ENCODE results near the gene CARD14. TPM values are rescaled to one million over a fixed set of nuclear protein-coding genes. Genes with fewer than 3 reads are reported as not detected.

CARD14 gene
- total RNA-seq, 1 experiment from 2014 or later, result not detected

GRCh38 chr17:80216473-80217456 is 46.9 kb downstream of the CARD14 start:
- in situ Hi-C loops (cut with HindIII; ENCODE audit: low pct_unique_long_range_greater_than_20kb, low sequenced_read_pairs) (no loop called here), intact Hi-C loops (cut with micrococcal nuclease; ENCODE audit: unreplicated experiment) (no loop called here)
- H3K36me3 ChIP-seq (ENCODE audit: control insufficient read depth, insufficient read depth, low read length), result no peaks in the 10 kb centered on the region; the same call in none of the 2 replicates
- no peak overlapping the region for H3K27ac ChIP-seq (ENCODE audit: low read length)
- ChIA-PET CTCF (interaction anchor here (0.6 kb wide), 1 partner anchor 69 kb away, joined by 6 read pairs; no protein-coding TSS in a partner anchor), POLR2A (no interaction called here)
- no peak for DNase-seq (ENCODE audit: low read depth, low spot score)
- H3K9me3 ChIP-seq (ENCODE audit: control insufficient read depth, insufficient read depth, low read depth, low read length), result no peaks in the 10 kb centered on the region
- no TSS peak for BruUV-seq (replicated peaks)
- no peak overlapping the region for H3K4me3 ChIP-seq (ENCODE audit: low read depth in 2 of 2, low read length in 2 of 2)
- H3K27me3 ChIP-seq (ENCODE audit: control insufficient read depth, insufficient read depth, low read length), result no peaks in the 10 kb centered on the region
- TF ChIP-seq, protein P1, sequence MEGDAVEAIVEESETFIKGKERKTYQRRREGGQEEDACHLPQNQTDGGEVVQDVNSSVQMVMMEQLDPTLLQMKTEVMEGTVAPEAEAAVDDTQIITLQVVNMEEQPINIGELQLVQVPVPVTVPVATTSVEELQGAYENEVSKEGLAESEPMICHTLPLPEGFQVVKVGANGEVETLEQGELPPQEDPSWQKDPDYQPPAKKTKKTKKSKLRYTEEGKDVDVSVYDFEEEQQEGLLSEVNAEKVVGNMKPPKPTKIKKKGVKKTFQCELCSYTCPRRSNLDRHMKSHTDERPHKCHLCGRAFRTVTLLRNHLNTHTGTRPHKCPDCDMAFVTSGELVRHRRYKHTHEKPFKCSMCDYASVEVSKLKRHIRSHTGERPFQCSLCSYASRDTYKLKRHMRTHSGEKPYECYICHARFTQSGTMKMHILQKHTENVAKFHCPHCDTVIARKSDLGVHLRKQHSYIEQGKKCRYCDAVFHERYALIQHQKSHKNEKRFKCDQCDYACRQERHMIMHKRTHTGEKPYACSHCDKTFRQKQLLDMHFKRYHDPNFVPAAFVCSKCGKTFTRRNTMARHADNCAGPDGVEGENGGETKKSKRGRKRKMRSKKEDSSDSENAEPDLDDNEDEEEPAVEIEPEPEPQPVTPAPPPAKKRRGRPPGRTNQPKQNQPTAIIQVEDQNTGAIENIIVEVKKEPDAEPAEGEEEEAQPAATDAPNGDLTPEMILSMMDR (IDR thresholded peaks at IDR 0.05), result no peak
- TF ChIP-seq REST (IDR thresholded peaks at IDR 0.05; ENCODE audit: insufficient read depth in 1 of 2, low read depth in 2 of 2, low read length in 1 of 2) (no peak), POLR2AphosphoS5 (IDR thresholded peaks at IDR 0.05; ENCODE audit: low read depth, low read length) (no peak), TCF7L2 (IDR thresholded peaks at IDR 0.05; ENCODE audit: low read depth, low read length) (no peak), SIN3A (IDR thresholded peaks at IDR 0.05; ENCODE audit: borderline replicate concordance, insufficient read depth, low read depth, low read length) (no peak)
- peaks cover 14% of the 10 kb centered on the region for H3K4me1 ChIP-seq (ENCODE audit: control insufficient read depth, insufficient read depth, low read length)
- ATAC-seq, result no peak

DNA sequence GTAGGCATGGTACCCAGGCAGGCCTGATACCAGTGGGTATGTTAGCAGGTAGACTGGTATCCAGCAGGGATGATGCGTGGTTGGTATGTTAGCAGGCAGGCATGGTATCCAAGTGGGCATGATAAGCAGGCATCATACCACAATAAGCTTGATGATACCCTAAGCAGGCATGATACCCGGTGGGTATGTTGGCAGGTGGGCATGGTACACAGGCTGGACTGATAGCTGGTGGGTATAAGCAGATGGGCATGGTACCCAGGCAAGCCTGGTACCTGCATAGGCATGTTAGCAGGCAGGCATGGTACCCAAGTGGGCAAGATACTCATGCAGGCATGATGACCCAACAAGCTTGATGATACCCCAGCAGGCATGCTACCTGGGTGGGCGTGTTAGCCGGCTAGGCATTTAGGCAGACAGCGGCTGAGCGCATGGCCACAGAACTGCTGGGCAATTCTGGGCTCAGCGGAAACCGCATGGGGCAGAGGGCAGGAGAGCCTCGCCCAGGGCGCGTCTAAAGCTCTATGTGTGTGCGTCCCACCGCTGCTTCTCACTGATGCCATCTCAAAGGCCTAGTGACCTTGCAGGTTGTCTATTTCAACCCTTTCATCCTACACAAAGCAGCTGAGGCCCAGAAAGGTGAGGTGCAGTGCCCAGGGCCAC is 48.0 kb downstream of the CARD14 start:
- POLR2A ChIA-PET, result no interaction called here
- in situ Hi-C loops (cut with HindIII; ENCODE audit: low pct_unique_long_range_greater_than_20kb, low sequenced_read_pairs), result no loop called here
- ATAC-seq, result no peak

More for the DNA sequence above, 48.0 kb downstream of the CARD14 start:
- H3K27me3 ChIP-seq (ENCODE audit: control insufficient read depth, insufficient read depth, low read length), result no peaks in the 10 kb centered on the region
- CTCF ChIA-PET, result interaction anchor here (0.6 kb wide), 1 partner anchor 70 kb away, joined by 6 read pairs; no protein-coding TSS in a partner anchor
- H3K36me3 ChIP-seq (ENCODE audit: control insufficient read depth, insufficient read depth, low read length), result no peaks in the 10 kb centered on the region; the same call in 1 of the 2 replicates
- TF ChIP-seq POLR2AphosphoS5 (IDR thresholded peaks at IDR 0.05; ENCODE audit: low read depth, low read length) (no peak), TCF7L2 (IDR thresholded peaks at IDR 0.05; ENCODE audit: low read depth, low read length) (no peak), SIN3A (IDR thresholded peaks at IDR 0.05; ENCODE audit: borderline replicate concordance, insufficient read depth, low read depth, low read length) (no peak), REST (IDR thresholded peaks at IDR 0.05; ENCODE audit: insufficient read depth in 1 of 2, low read depth in 2 of 2, low read length in 1 of 2) (no peak)
- TF ChIP-seq, protein P1 (IDR thresholded peaks at IDR 0.05), result no peak
- intact Hi-C loops (cut with micrococcal nuclease; ENCODE audit: unreplicated experiment), result no loop called here
- H3K4me1 ChIP-seq (ENCODE audit: control insufficient read depth, insufficient read depth, low read length), result peaks cover 14% of the 10 kb centered on the region
- no peak overlapping the region for H3K27ac ChIP-seq (ENCODE audit: low read length)
- DNase-seq (ENCODE audit: low read depth, low spot score), result no peak
- no TSS peak for BruUV-seq (replicated peaks)
- H3K4me3 ChIP-seq (ENCODE audit: low read depth in 2 of 2, low read length in 2 of 2), result no peak overlapping the region
- H3K9me3 ChIP-seq (ENCODE audit: control insufficient read depth, insufficient read depth, low read depth, low read length), result no peaks in the 10 kb centered on the region
